HL-60 (cell line): ENCODE data around the gene GTPBP6.

ENCODE experiments used
- GABPA ChIP-seq: IDR thresholded peaks from 2 replicates; pipeline ENCODE4 v1.6.1; 2012; ENCODE audit warnings: low read depth
- POLR2AphosphoS5 ChIP-seq: IDR thresholded peaks from 2 replicates; pipeline ENCODE4 v1.6.1; 2012; ENCODE audit warnings: low read depth
- SPI1 ChIP-seq: IDR thresholded peaks from 2 replicates; pipeline ENCODE4 v1.6.1; 2012; ENCODE audit warnings: low read depth, mild to moderate bottlenecking, borderline replicate concordance
- TF ChIP-seq, protein P1 (sequence below): IDR thresholded peaks from one replicate; pipeline ENCODE4 v1.5.1; 2011; ENCODE audit warnings: low read length, control low read depth, inconsistent platforms; ENCODE audit not compliant: insufficient read depth

DNA sequence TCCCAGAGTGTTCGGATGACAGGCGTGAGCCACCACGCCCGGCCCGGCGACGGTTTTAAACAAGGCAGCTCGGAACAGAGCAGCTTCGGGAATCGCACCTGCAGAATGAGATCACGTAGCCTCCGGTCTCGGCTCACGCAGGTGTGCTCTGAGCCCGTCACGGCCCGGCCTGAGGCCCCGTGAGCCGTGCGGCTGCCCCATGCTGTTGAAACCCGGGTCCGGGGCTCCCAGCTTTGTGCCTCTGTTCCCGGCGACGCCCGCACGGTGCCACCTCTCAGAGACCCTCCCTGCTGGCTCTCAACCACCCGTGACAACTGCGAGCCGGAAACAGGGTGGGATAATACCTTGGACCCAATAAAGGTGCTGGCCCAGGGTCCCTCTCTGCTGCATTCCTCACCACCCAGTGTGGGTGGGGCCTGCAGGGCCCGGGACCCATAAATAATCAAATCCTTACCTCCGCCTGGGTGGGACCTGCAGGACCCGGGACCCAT lies 50.8 kb downstream of the GTPBP6 start:
- TF ChIP-seq, protein P1, sequence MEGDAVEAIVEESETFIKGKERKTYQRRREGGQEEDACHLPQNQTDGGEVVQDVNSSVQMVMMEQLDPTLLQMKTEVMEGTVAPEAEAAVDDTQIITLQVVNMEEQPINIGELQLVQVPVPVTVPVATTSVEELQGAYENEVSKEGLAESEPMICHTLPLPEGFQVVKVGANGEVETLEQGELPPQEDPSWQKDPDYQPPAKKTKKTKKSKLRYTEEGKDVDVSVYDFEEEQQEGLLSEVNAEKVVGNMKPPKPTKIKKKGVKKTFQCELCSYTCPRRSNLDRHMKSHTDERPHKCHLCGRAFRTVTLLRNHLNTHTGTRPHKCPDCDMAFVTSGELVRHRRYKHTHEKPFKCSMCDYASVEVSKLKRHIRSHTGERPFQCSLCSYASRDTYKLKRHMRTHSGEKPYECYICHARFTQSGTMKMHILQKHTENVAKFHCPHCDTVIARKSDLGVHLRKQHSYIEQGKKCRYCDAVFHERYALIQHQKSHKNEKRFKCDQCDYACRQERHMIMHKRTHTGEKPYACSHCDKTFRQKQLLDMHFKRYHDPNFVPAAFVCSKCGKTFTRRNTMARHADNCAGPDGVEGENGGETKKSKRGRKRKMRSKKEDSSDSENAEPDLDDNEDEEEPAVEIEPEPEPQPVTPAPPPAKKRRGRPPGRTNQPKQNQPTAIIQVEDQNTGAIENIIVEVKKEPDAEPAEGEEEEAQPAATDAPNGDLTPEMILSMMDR = no peak
- no peak for TF ChIP-seq SPI1
- TF ChIP-seq POLR2AphosphoS5 = no peak
- no peak for TF ChIP-seq GABPA
